Measurements from ENCODE around the gene TCERG1L.

TCERG1L gene

GRCh38 chr10:131314148-131314547, 2.6 kb upstream of the TCERG1L start:
- DNase-seq, result no peak

GRCh38 chr10:131313377-131313776, 1.9 kb upstream of the TCERG1L start:
- DNase-seq, result no peak

- peak; percentile 75 for DNase-seq
Observed at GRCh38 chr10:131312478-131312836, 936 bp upstream of the TCERG1L start.

- DNase-seq, result no peak
Observed at GRCh38 chr10:131311402-131311660, 190 bp downstream of the TCERG1L start.

GRCh38 chr10:131310551-131311401, 745 bp downstream of the TCERG1L start:
- DNase-seq, result no peak

GRCh38 chr10:131310142-131310541, 1.4 kb downstream of the TCERG1L start:
- no peak for DNase-seq

DNA sequence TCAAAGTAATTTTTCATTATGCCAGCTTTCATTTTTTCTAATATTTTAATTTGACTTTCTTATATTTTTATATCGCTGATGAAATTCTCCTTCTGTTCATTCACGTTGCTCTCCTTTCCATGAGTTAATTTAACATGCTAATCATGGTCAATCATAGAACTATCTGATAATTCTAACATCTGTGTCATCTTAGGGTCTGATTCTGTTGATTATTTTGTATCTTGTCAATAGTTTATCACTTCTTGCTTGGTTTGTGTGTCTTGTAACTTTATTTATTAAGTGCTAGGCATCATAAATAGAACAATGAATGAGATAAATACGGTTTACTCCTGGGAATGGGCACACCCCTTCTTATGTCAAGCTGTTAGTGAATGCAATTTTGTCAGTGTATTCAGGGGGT, 11.0 kb downstream of the TCERG1L start:
- DNase-seq, result no peak

DNA sequence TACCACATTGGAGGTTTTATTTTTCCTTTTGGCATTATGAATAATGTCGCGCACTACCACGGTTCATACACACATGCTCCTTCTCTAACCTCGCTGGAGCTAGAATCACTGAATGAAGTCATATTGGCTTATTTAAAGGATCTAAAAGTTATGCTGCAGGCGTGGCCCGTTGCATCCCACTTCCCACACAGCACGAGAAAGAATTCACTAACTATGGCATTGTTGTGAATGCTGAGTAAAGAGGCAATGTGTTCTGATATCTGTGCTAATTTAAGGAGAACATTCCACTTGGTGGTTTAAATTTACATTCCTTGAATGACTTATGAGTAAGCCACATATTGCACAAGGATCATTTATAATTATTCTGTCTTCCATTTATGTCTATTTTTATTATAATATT, 20.7 kb downstream of the TCERG1L start:
- no peak for DNase-seq

- DNase-seq, result no peak
Observed at GRCh38 chr10:131288648-131289047, 22.9 kb downstream of the TCERG1L start.

- DNase-seq, result no peak
Observed at GRCh38 chr10:131282961-131283360, 28.6 kb downstream of the TCERG1L start.

- no peak for DNase-seq
Observed at GRCh38 chr10:131280101-131280500, 31.4 kb downstream of the TCERG1L start.

DNA sequence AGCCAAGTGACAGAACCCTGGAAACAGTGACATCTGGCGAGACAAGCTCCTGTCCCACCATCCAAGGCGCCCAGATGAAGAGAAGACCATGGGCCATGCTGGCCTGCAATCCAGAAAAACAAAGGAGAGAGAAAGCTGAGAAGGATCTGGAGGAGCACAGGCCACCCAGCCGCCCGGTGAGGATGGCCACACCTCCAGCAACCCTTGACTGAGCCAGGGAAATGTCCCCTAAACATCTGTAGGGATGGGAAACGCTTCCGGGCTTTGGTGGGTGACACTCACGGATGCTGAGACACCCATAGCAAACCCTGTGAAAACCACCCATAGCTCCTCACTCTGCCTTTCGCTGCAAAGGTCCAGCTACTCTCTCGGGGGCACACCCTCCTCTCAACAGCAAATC, 32.0 kb downstream of the TCERG1L start:
- no peak for DNase-seq

GRCh38 chr10:131277969-131278368, 33.6 kb downstream of the TCERG1L start:
- DNase-seq, result no peak

GRCh38 chr10:131277278-131277677, 34.2 kb downstream of the TCERG1L start:
- no peak for DNase-seq

DNA sequence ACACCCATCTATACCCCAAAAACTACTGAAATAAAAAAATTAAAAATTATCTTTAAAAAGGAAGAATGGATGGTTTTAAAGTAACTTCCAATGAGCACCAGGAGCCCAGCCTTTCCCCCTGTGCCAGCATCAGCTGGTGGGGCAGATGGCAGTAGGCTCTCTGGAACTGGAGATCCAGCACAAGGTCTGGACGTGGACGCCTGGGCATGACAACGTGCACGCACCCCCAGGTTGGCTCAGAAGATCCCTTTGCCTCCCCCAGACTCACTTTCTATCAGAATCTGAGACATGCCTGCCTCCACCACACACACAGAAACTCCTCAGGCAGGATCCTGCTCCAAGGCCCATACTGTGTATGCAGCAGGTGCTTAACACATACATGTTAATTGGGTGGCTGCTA, 35.8 kb downstream of the TCERG1L start:
- no peak for DNase-seq

DNA sequence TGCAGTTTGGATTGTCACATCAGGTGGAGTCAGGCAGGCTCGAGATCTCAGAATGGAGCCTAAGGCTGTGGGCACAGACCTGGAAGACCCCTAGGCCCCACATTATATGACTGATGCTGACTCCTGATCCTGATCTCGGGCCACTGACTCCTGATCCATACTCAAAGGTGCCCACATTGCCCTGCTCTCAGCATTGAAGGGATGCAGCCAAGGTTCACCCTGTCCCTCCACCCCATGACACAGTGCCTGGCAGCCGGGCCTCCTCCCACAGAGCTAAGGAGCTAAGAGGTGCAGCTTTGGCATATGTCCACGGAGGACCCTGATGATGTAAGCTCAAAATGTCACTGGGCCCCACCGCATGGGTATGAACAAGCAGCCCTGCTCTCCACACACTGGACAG, 36.6 kb downstream of the TCERG1L start:
- no peak for DNase-seq

DNA sequence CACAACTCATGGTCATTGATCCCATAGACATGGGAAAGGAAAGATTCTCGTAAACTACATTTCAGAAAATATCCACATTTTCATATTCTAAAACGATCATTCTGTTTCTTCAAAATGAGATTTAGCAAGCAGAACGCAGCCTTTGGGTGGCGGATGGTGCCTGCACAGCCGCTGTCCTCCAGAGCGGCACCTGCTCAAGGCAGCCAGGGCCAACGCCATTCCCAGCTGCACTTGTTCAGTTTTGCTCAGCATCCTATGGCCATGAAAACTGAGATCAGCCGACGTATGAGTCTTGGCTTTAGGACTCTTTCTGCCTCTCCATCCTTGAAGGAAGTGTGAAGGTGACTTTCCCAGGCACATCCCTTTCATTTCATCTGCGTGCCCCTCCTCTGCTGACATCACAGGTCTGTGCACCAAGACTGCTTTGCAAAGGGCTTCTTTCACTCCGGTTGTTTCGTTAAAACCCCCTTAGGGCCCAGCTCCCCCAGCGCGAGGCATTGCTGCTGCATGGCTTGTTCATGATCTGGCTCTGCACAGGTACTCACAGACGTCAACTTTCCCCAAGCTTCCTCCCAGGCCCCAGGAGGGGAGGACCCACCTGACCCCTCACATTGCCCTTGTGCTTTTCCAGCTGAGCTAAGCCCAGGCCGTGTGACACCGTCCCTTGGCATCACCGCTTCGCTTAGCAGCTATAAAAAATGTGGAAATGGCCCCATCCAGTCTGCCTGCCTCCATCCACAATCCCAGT, 37.2 kb downstream of the TCERG1L start:
- no peak for DNase-seq

DNA sequence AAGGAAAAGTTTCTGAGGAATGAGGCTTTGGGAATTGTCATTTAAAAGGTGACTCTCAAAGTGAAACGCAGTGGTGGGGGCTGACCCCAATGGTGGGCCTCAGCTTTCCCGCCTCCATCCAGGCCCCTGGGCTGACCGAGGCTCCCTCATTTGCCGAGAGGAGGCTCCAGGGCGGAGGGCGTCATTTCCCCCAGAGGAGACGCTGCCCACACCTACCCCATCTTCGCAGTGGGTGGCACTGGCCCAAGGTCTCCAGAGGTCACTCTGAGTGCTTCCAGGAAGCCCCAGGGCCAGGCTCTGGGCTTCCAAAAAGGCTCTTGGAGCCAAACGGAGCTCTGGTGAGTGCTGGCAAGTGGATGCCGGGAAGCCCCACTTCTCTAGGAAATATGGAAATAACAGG, 38.0 kb downstream of the TCERG1L start:
- no peak for DNase-seq

- DNase-seq, result no peak
Observed at GRCh38 chr10:131272897-131273451, 38.5 kb downstream of the TCERG1L start.

- peak; percentile 30 for DNase-seq
Observed at GRCh38 chr10:131271966-131272365, 39.6 kb downstream of the TCERG1L start.

- DNase-seq, result no peak
Observed at GRCh38 chr10:131271195-131271880, 40.2 kb downstream of the TCERG1L start.

- DNase-seq, result no peak
Observed at GRCh38 chr10:131270461-131271190, 40.9 kb downstream of the TCERG1L start.

All from DMS153 (cell line).